Measurements from ENCODE around the gene TMEM237.
"Not testable (repeated sequence)": the region's sequence is repeated elsewhere in the genome, so short reads cannot be mapped to it uniquely, and the experiment has no call there.

The TMEM237 gene

GRCh38 chr2:201643216-201643890 lies at the start of gene TMEM237:
Gene TMEM237 (minus strand): TSS chr2:201643503. CDS start chr2:201643400, 103 bp downstream.
- peaks cover 17% of the 10 kb centered on the region for H3K36me3 ChIP-seq (ENCODE audit: control insufficient read depth, insufficient read depth, low read length)

GRCh38 chr2:201685156-201685555 lies 41.9 kb upstream of the TMEM237 start:
- no peak overlapping the region for H3K4me3 ChIP-seq (ENCODE audit: low read depth, low read length)
- H3K27ac ChIP-seq (ENCODE audit: low read depth, low read length): no peak overlapping the region
- H3K27me3 ChIP-seq (ENCODE audit: control insufficient read depth, insufficient read depth, low read length): no peaks in the 10 kb centered on the region
- H3K36me3 ChIP-seq (ENCODE audit: control insufficient read depth, insufficient read depth, low read length): no peaks in the 10 kb centered on the region
- H3K4me1 ChIP-seq (ENCODE audit: control insufficient read depth, insufficient read depth, low read length): no peaks in the 10 kb centered on the region
- no peaks in the 10 kb centered on the region for H3K9me3 ChIP-seq (ENCODE audit: control insufficient read depth, insufficient read depth, low read length)
- H3K9ac ChIP-seq (ENCODE audit: low read depth, low read length): no peak overlapping the region

More at GRCh38 chr2:201643216-201643890, at the start of gene TMEM237:
- Histone ChIP-seq H3K27ac (ENCODE audit: low read depth, low read length) (peak within 1 kb of the TSS; percentile 83), H3K27me3 (ENCODE audit: control insufficient read depth, insufficient read depth, low read length) (no peaks in the 10 kb centered on the region), H3K4me3 (ENCODE audit: low read depth, low read length) (peak within 1 kb of the TSS; percentile 88), H3K9me3 (ENCODE audit: control insufficient read depth, insufficient read depth, low read length) (no peaks in the 10 kb centered on the region), H3K4me1 (ENCODE audit: control insufficient read depth, insufficient read depth, low read length) (peaks cover 9% of the 10 kb centered on the region), H3K9ac (ENCODE audit: low read depth, low read length) (peak within 1 kb of the TSS; percentile 93)

- Histone ChIP-seq H3K9ac (ENCODE audit: low read depth, low read length) (no peak overlapping the region), H3K9me3 (ENCODE audit: control insufficient read depth, insufficient read depth, low read length) (no peaks in the 10 kb centered on the region), H3K4me1 (ENCODE audit: control insufficient read depth, insufficient read depth, low read length) (no peaks in the 10 kb centered on the region), H3K4me3 (ENCODE audit: low read depth, low read length) (no peak overlapping the region), H3K36me3 (ENCODE audit: control insufficient read depth, insufficient read depth, low read length) (no peaks in the 10 kb centered on the region), H3K27ac (ENCODE audit: low read depth, low read length) (no peak overlapping the region), H3K27me3 (ENCODE audit: control insufficient read depth, insufficient read depth, low read length) (no peaks in the 10 kb centered on the region)
Measured at GRCh38 chr2:201680743-201681142, 37.4 kb upstream of the TMEM237 start.

- H3K9ac ChIP-seq (ENCODE audit: low read depth, low read length): no peak overlapping the region
- peaks cover 8% of the 10 kb centered on the region for H3K4me1 ChIP-seq (ENCODE audit: control insufficient read depth, insufficient read depth, low read length)
- H3K36me3 ChIP-seq (ENCODE audit: control insufficient read depth, insufficient read depth, low read length): no peaks in the 10 kb centered on the region
- no peak overlapping the region for H3K4me3 ChIP-seq (ENCODE audit: low read depth, low read length)
- H3K27me3 ChIP-seq (ENCODE audit: control insufficient read depth, insufficient read depth, low read length): no peaks in the 10 kb centered on the region
- H3K27ac ChIP-seq (ENCODE audit: low read depth, low read length): no peak overlapping the region
- H3K9me3 ChIP-seq (ENCODE audit: control insufficient read depth, insufficient read depth, low read length): no peaks in the 10 kb centered on the region
Measured at GRCh38 chr2:201678401-201678800, 35.1 kb upstream of the TMEM237 start.

- H3K4me3 ChIP-seq (ENCODE audit: low read depth, low read length): no peak overlapping the region
- peaks cover 8% of the 10 kb centered on the region for H3K4me1 ChIP-seq (ENCODE audit: control insufficient read depth, insufficient read depth, low read length)
- H3K27ac ChIP-seq (ENCODE audit: low read depth, low read length): no peak overlapping the region
- H3K9ac ChIP-seq (ENCODE audit: low read depth, low read length): no peak overlapping the region
- H3K9me3 ChIP-seq (ENCODE audit: control insufficient read depth, insufficient read depth, low read length): no peaks in the 10 kb centered on the region
- no peaks in the 10 kb centered on the region for H3K36me3 ChIP-seq (ENCODE audit: control insufficient read depth, insufficient read depth, low read length)
- H3K27me3 ChIP-seq (ENCODE audit: control insufficient read depth, insufficient read depth, low read length): no peaks in the 10 kb centered on the region
Measured at GRCh38 chr2:201675454-201675853, 32.2 kb upstream of the TMEM237 start.

GRCh38 chr2:201674794-201675193 lies 31.5 kb upstream of the TMEM237 start:
- Histone ChIP-seq H3K27ac (ENCODE audit: low read depth, low read length) (no peak overlapping the region), H3K9me3 (ENCODE audit: control insufficient read depth, insufficient read depth, low read length) (no peaks in the 10 kb centered on the region), H3K36me3 (ENCODE audit: control insufficient read depth, insufficient read depth, low read length) (no peaks in the 10 kb centered on the region), H3K27me3 (ENCODE audit: control insufficient read depth, insufficient read depth, low read length) (no peaks in the 10 kb centered on the region), H3K9ac (ENCODE audit: low read depth, low read length) (no peak overlapping the region), H3K4me3 (ENCODE audit: low read depth, low read length) (no peak overlapping the region), H3K4me1 (ENCODE audit: control insufficient read depth, insufficient read depth, low read length) (peaks cover 8% of the 10 kb centered on the region)

- Histone ChIP-seq H3K4me1 (ENCODE audit: control insufficient read depth, insufficient read depth, low read length) (peaks cover 8% of the 10 kb centered on the region), H3K27me3 (ENCODE audit: control insufficient read depth, insufficient read depth, low read length) (no peaks in the 10 kb centered on the region), H3K36me3 (ENCODE audit: control insufficient read depth, insufficient read depth, low read length) (no peaks in the 10 kb centered on the region), H3K9me3 (ENCODE audit: control insufficient read depth, insufficient read depth, low read length) (no peaks in the 10 kb centered on the region), H3K27ac (ENCODE audit: low read depth, low read length) (no peak overlapping the region), H3K4me3 (ENCODE audit: low read depth, low read length) (no peak overlapping the region), H3K9ac (ENCODE audit: low read depth, low read length) (no peak overlapping the region)
Measured at GRCh38 chr2:201674298-201674697, 31.0 kb upstream of the TMEM237 start.

- no peaks in the 10 kb centered on the region for H3K9me3 ChIP-seq (ENCODE audit: control insufficient read depth, insufficient read depth, low read length)
- no peak overlapping the region for H3K9ac ChIP-seq (ENCODE audit: low read depth, low read length)
- H3K4me1 ChIP-seq (ENCODE audit: control insufficient read depth, insufficient read depth, low read length): peaks cover 8% of the 10 kb centered on the region
- H3K27me3 ChIP-seq (ENCODE audit: control insufficient read depth, insufficient read depth, low read length): no peaks in the 10 kb centered on the region
- no peaks in the 10 kb centered on the region for H3K36me3 ChIP-seq (ENCODE audit: control insufficient read depth, insufficient read depth, low read length)
- H3K27ac ChIP-seq (ENCODE audit: low read depth, low read length): no peak overlapping the region
- H3K4me3 ChIP-seq (ENCODE audit: low read depth, low read length): no peak overlapping the region
Measured at GRCh38 chr2:201673546-201673945, 30.2 kb upstream of the TMEM237 start.

- H3K9me3 ChIP-seq (ENCODE audit: control insufficient read depth, insufficient read depth, low read length); H3K27me3 ChIP-seq (ENCODE audit: control insufficient read depth, insufficient read depth, low read length); H3K9ac ChIP-seq (ENCODE audit: low read depth, low read length); H3K4me1 ChIP-seq (ENCODE audit: control insufficient read depth, insufficient read depth, low read length); H3K4me3 ChIP-seq (ENCODE audit: low read depth, low read length); H3K36me3 ChIP-seq (ENCODE audit: control insufficient read depth, insufficient read depth, low read length); H3K27ac ChIP-seq (ENCODE audit: low read depth, low read length): not testable (repeated sequence)
Measured at GRCh38 chr2:201671205-201671604, 27.9 kb upstream of the TMEM237 start.

- H3K4me3 ChIP-seq (ENCODE audit: low read depth, low read length): no peak overlapping the region
- no peaks in the 10 kb centered on the region for H3K4me1 ChIP-seq (ENCODE audit: control insufficient read depth, insufficient read depth, low read length)
- H3K27me3 ChIP-seq (ENCODE audit: control insufficient read depth, insufficient read depth, low read length): no peaks in the 10 kb centered on the region
- no peaks in the 10 kb centered on the region for H3K9me3 ChIP-seq (ENCODE audit: control insufficient read depth, insufficient read depth, low read length)
- no peaks in the 10 kb centered on the region for H3K36me3 ChIP-seq (ENCODE audit: control insufficient read depth, insufficient read depth, low read length)
- H3K27ac ChIP-seq (ENCODE audit: low read depth, low read length): no peak overlapping the region
- no peak overlapping the region for H3K9ac ChIP-seq (ENCODE audit: low read depth, low read length)
Measured at GRCh38 chr2:201669865-201670264, 26.6 kb upstream of the TMEM237 start.

GRCh38 chr2:201668402-201668910 lies 25.2 kb upstream of the TMEM237 start:
- no peak overlapping the region for H3K4me3 ChIP-seq (ENCODE audit: low read depth, low read length)
- no peaks in the 10 kb centered on the region for H3K4me1 ChIP-seq (ENCODE audit: control insufficient read depth, insufficient read depth, low read length)
- H3K36me3 ChIP-seq (ENCODE audit: control insufficient read depth, insufficient read depth, low read length): no peaks in the 10 kb centered on the region
- H3K27ac ChIP-seq (ENCODE audit: low read depth, low read length): no peak overlapping the region
- no peaks in the 10 kb centered on the region for H3K27me3 ChIP-seq (ENCODE audit: control insufficient read depth, insufficient read depth, low read length)
- H3K9ac ChIP-seq (ENCODE audit: low read depth, low read length): no peak overlapping the region
- H3K9me3 ChIP-seq (ENCODE audit: control insufficient read depth, insufficient read depth, low read length): no peaks in the 10 kb centered on the region

Measured in HUES48 (cell line).